HG03135 (cell line): Measurements from ENCODE around the gene MLF2.
"Not testable (repeated sequence)": the region's sequence is repeated elsewhere in the genome, so short reads cannot be mapped to it uniquely, and the experiment has no call there.

Source experiments
- ATAC-seq: cut with Tn5 transposase; IDR thresholded peaks from one replicate; pipeline ENCODE4 v1.9.1; 2021; ENCODE audit warnings: mild to moderate bottlenecking, moderate library complexity; ENCODE audit not compliant: unreplicated experiment

MLF2 gene

DNA sequence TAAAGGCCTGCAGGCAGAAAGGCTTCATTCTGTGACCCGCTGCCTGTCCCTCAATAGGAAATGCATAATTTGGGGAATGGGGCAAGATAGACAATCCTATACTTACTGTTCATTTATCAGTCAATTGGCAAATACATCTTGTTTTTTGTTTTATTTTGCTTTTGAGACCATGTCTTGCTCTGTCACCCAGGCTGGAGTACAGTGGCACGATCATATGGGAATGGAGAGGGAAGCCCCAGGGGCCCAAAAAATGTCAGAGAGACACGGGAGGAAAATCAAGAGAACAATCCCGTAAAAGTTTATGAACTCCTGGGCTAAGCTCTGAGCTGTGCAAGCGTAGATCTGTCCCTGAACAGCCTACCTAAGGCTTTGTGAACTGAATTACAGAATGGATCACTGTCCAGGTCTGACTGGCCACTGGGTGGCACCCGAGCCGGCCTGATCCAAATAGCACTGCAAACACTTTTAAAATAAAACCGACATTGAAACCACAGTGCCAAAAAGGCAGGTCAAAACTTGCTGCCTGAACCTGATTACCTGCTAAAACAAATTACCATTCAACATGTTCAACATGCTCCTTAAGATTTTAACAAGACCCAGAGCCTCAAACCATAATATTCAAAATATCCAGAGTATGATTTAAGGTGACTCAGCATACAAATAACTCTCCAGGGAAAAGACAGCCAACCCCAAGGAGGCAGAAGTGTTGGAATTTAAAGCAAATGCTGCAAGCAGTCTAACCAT lies 17.3 kb downstream of the MLF2 start:
- no peak for ATAC-seq

DNA sequence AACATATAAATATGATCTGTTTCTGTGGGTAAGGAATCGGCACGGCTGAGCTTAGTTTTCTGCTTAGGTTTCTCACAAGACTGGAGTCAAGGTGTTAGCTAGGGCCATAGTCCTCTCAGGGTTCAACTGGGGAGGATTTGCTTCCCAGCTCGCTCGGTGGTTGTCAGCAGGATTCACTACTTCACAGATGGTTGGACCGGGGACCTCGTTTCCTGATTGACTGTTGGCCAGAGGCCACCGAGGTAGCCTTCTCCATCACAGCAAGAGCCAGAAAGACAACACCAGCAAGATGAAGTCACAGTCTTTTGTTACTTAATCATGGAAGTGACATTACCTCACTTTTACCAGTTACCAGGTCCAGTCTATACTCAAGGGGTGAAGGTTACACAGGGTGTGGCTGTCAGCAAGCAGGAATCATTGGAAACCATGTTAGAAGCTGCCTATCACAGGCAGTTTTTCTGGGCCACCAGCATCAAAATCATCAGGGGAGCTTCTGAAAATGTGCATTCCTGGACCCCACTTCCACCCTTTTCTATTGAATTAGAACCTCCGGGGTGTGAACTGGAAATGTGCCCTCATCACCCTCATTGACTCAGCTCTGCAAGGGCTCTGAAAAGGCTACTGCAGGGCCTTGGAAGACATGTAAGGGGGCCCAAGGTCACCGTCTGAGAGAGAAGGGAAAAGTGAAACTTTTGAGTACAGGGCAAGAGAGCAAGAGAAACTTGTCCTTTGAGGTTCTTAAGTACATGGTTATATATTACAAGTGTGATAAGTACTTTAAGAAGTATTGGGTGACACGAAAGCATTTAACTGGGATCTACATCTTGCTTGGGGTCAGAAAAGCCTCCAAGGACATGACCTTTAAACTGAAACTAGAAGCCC lies 18.2 kb downstream of the MLF2 start:
- no peak for ATAC-seq

DNA sequence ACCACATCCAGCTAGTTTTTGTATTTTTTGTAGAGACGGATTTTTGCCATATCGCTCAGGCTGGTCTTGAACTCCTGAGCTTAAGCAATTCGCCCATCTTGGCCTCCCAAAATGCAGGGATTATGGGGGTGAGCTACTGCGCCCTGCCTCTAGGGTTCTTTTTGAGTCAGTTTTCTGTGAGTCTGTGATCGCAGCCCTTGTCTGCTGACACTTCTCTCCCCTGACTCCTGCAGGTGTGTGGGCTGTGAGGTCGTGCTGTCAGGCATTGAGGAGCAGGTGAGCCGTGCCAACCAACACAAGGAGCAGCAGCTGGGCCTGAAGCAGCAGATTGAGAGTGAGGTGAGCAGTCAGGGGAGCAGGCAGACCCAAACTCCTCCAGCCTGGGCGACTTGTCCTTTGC lies 22.8 kb downstream of the MLF2 start:
- ATAC-seq, result no peak

DNA sequence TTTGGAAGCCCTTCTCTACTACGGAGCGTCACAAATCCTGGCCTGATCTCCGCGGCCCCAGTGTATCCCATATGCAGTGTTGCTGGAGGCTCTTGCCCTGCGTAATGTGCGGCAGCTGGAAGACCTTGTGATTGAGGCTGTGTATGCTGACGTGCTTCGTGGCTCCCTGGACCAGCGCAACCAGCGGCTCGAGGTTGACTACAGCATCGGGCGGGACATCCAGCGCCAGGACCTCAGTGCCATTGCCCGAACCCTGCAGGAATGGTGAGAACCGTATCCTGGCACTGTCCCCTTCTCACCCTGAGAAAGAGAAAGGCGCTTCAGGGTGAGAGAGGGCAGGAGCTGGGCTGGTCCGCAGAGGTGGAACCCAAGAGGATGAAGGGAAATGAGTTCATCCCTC lies 23.8 kb downstream of the MLF2 start:
- no peak for ATAC-seq

GRCh38 chr12:6725350-6725749 lies 27.6 kb downstream of the MLF2 start:
- no peak for ATAC-seq

DNA sequence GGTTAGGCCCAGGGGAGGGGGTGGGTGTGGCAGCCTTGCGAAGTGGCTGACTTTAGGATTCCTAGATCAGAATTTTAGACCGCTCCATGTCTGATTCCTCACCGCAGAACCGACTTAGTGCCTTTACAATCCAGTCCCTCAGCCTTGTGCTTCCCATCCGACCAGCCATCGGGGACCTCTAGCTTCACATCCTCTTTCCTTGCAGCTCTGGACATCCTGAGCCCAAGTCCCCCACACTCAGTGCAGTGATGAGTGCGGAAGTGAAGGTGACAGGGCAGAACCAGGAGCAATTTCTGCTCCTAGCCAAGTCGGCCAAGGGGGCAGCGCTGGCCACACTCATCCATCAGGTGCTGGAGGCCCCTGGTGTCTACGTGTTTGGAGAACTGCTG lies 28.5 kb downstream of the MLF2 start:
- peak; percentile 20 for ATAC-seq

DNA sequence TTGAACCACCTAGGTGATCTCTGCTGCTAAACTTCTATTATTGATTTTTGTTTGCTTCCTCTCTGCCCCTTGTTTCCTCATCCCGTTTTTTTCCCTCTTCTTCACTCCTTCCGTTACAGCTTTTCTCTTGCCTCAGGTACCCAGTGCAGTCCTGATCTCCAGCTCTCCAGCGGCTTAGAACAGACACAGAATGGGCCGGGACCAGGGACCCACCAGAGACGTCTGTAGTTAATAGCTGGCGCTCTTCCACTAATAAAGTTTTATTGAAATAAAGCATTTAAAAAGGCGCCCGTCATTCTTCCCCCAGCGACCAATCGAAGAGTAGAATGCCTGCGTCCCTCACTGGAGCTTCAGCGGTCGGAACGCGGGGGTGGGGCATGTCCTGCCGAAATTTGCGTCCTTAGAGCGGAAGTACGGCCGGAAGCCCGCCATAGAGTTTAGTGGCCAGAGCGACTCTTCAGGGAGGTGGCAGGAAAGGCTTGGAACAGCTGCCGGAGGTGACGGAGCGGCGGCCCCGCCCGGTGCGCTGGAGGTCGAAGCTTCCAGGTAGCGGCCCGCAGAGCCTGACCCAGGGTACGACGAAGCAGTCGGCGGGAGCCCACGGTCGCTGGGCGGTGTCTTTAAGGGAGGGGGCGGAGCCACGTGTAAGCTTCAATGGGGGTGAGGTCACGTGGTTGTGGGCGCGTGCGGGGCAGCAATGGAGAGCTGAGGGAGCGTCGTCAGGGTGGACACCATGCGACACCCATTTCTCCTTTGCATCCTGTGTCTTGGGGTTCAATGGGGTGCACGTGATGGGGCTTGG lies 29.1 kb downstream of the MLF2 start, which contains the start of gene COPS7A:
COPS7A (plus strand) TSS at position 440 of the 802 bp plus-strand sequence. CDS start 611 bp downstream, outside the sequence.
- ATAC-seq, result peak; percentile 94

- ATAC-seq, result no peak
Measured at GRCh38 chr12:6722863-6723262, 30.1 kb downstream of the MLF2 start.

GRCh38 chr12:6716874-6717437 lies 36.0 kb downstream of the MLF2 start:
- no peak for ATAC-seq

DNA sequence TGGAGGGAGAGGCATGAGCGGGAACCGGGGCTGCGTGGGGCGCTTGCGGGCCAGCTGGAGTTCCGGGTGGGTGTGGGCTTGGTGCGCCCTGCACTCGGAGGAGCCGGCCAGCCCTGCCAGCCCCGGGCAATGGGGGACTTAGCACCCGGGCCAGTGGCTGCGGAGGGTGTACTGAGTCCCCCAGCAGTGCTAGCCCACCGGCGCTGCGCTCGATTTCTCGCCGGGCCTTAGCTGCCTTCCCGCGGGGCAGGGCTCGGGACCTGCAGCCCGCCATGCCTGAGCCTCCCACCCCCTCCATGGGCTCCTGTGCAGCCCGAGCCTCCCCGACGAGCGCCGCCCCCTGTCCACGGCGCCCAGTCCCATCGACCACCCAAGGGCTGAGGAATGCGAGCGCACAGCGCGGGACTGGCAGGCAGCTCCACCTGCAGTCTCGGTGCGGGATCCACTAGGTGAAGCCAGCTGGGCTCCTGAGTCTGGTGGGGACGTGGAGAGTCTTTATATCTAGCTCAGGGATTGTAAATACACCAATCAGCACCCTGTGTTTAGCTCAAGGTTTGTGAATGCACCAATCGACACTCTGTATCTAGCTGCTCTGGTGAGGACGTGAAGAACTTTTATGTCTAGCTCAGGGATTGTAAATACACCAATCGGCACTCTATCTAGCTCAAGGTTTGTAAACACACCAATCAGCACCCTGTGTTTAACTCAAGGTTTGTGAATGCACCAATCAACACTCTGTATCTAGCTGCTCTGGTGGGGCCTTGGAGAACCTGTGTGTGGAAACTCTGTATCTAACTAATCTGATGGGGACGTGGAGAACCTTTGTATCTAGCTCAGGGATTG lies 36.7 kb downstream of the MLF2 start:
- not testable (repeated sequence) for ATAC-seq

DNA sequence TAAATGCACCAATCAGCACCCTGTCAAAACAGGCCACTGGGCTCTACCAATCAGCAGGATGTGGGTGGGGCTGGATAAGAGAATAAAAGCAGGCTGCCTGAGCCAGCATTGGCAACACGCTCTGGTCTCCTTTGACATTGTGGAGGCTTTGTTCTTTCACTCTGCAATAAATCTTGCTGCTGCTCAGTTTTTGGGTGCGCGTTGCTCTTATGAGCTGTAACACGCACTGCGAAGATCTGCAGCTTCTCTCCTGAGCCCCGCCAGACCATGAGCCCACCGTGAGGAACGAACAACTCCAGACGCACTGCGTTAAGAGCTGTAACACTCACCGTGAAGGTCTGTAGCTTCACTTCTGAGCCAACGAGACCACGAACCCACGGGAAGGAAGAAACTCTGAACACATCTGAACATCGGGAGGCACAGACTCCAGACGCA lies 44.0 kb downstream of the MLF2 start:
- ATAC-seq, result no peak

DNA sequence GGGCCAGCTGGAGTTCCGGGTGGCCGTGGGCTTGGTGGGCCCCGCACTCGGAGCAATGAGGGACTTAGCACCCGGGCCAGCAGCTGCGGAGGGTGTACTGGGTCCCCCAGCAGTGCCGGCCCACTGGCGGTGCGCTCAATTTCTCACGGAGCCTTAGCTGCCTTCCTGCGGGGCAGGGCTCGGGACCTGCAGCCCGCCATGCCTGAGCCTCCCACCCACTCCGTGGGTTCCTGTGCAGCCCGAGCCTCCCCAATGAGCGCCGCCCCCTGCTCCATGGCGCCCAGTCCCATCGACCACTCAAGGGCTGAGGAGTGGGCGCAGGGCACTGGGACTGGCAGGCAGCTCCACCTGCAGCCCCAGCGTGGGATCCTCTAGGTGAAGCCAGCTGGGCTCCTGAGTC lies 44.6 kb downstream of the MLF2 start:
- ATAC-seq, result not testable (repeated sequence)

DNA sequence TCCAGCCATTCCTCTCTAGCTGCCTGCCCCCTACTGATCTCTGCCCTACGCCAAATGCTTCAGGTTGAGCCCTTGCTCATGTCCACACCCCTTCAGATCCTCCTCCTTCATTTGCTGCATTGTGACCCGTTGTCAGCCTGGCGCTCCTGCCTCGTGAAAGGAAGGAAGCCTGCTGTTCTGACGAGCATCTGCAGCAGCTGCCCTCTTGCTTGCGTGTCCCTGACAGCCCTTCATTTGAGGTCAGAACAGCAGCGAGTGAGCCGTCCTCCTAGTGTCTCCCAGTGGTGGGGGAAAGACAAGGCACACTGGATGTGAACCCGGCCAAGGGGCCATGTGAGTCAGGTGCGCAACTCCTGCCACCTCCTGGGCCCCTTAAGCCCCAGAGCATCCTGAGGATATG lies 49.3 kb downstream of the MLF2 start:
- ATAC-seq, result no peak

DNA sequence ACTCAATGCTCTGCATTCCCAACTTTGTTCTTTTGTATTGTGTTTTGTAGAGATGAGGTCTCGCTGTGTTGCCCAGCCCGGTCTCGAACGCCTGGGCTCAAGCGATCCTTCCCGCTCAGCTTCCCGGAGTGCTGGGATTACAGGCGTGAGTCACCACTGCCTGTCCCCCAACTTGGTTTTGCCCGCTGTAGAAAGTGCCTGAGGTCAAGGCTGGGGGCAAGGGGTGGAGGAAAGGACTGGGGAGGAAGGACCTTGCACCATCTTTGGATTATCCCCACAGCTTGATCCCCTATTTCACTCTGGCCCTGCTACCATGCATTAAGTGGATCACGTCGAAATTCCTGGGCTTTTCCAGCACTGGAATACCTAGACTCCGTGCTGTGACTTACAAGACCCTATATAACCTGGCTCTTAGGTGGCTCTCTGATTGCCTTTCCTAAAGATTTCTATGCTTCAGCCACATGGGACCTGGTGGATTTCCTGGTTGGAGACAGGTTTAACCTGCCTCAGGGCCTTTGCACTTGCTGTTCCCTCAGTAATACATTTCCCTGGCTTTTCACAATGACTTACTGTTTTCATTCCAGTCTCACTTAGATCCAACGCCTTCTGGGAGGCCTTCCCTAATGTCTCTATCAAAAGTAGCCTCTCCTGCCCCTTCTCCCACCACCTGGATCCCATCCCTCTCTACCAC lies 51.7 kb downstream of the MLF2 start:
- ATAC-seq, result no peak

DNA sequence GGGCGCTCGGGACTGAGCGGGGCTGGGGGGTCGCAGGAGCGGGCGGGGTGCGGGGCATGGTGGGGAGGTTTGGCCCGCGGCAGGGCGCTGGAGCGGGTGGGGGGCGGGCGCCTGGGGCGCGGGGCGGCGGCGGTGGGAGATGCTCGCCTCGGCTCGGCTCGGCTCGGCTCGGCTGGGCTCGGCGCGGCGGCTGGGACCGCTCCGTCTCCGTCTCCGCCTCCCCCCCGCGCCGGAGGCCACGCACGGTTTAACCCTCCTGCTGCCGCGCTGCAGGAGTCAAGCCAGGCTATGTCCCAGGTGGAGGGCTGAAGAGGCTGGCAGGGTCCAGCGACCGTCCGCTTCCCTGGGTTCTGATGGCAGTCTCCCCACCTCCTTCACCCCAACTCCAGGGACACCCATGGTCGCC lies 52.3 kb downstream of the MLF2 start, which contains the start of gene PIANP:
PIANP (minus strand) TSS at position 170 of the 406 bp plus-strand sequence. CDS start 2,754 bp downstream, outside the sequence.
- ATAC-seq, result no peak

GRCh38 chr12:6699989-6700645 lies 52.8 kb downstream of the MLF2 start:
- ATAC-seq, result no peak

- no peak for ATAC-seq
Measured at GRCh38 chr12:6699259-6699988, 53.5 kb downstream of the MLF2 start.
